HL-60 (cell line): ENCODE data around the gene SH3BP5.

Experiments used
- GABPA ChIP-seq: IDR thresholded peaks from 2 replicates; pipeline ENCODE4 v1.6.1; 2012; ENCODE audit warnings: low read depth
- POLR2AphosphoS5 ChIP-seq: IDR thresholded peaks from 2 replicates; pipeline ENCODE4 v1.6.1; 2012; ENCODE audit warnings: low read depth
- SPI1 ChIP-seq: IDR thresholded peaks from 2 replicates; pipeline ENCODE4 v1.6.1; 2012; ENCODE audit warnings: low read depth, mild to moderate bottlenecking, borderline replicate concordance
- TF ChIP-seq, protein P1 (sequence below): IDR thresholded peaks from one replicate; pipeline ENCODE4 v1.5.1; 2011; ENCODE audit warnings: low read length, control low read depth, inconsistent platforms; ENCODE audit not compliant: insufficient read depth
- TF ChIP-seq, protein P2 (sequence below): IDR thresholded peaks from 2 replicates; pipeline ENCODE4 v1.6.1; 2012; ENCODE audit warnings: low read depth; ENCODE audit not compliant: insufficient replicate concordance

DNA sequence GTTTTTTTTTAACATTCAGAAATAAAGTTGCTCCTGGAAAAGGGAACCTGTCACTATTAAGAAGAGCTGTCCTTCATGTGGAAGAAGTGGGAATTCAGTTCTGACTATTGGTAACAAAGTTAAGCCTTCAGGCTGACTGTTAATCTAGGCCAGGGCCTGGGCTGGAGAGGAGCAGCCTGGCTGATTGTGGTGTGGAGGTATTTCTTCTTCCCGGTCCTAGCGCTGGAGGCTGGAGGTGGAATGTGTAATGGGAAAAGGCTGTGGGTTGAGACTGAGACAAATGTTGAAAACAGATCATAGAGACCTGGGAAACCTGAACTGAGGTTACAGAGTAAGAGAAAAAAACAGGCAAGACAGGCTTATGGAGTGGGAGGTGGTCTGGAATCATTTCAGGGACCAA is 23.8 kb upstream of the SH3BP5 start:
- TF ChIP-seq, protein P1, sequence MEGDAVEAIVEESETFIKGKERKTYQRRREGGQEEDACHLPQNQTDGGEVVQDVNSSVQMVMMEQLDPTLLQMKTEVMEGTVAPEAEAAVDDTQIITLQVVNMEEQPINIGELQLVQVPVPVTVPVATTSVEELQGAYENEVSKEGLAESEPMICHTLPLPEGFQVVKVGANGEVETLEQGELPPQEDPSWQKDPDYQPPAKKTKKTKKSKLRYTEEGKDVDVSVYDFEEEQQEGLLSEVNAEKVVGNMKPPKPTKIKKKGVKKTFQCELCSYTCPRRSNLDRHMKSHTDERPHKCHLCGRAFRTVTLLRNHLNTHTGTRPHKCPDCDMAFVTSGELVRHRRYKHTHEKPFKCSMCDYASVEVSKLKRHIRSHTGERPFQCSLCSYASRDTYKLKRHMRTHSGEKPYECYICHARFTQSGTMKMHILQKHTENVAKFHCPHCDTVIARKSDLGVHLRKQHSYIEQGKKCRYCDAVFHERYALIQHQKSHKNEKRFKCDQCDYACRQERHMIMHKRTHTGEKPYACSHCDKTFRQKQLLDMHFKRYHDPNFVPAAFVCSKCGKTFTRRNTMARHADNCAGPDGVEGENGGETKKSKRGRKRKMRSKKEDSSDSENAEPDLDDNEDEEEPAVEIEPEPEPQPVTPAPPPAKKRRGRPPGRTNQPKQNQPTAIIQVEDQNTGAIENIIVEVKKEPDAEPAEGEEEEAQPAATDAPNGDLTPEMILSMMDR: no peak
- TF ChIP-seq, protein P2, sequence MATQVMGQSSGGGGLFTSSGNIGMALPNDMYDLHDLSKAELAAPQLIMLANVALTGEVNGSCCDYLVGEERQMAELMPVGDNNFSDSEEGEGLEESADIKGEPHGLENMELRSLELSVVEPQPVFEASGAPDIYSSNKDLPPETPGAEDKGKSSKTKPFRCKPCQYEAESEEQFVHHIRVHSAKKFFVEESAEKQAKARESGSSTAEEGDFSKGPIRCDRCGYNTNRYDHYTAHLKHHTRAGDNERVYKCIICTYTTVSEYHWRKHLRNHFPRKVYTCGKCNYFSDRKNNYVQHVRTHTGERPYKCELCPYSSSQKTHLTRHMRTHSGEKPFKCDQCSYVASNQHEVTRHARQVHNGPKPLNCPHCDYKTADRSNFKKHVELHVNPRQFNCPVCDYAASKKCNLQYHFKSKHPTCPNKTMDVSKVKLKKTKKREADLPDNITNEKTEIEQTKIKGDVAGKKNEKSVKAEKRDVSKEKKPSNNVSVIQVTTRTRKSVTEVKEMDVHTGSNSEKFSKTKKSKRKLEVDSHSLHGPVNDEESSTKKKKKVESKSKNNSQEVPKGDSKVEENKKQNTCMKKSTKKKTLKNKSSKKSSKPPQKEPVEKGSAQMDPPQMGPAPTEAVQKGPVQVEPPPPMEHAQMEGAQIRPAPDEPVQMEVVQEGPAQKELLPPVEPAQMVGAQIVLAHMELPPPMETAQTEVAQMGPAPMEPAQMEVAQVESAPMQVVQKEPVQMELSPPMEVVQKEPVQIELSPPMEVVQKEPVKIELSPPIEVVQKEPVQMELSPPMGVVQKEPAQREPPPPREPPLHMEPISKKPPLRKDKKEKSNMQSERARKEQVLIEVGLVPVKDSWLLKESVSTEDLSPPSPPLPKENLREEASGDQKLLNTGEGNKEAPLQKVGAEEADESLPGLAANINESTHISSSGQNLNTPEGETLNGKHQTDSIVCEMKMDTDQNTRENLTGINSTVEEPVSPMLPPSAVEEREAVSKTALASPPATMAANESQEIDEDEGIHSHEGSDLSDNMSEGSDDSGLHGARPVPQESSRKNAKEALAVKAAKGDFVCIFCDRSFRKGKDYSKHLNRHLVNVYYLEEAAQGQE: no peak
- TF ChIP-seq POLR2AphosphoS5 (no peak), GABPA (no peak), SPI1 (no peak)
